SJCRH30 (cell line): ENCODE measurements around the gene ETV3. TPM values are rescaled to one million over a fixed set of nuclear protein-coding genes. Genes with fewer than 3 reads are reported as not detected.
A peak's percentile ranks its signal among the peaks of the same experiment; 100 is the strongest.
"Not testable (repeated sequence)": the region's sequence is repeated elsewhere in the genome, so short reads cannot be mapped to it uniquely, and the experiment has no call there.

Experiments
- DNase-seq, 2 experiments: peaks; one replicate each; pipeline ENCODE4 v3.0.0-alpha.2; 2015 to 2020
- H3K27ac ChIP-seq: fragments of 250-450 bp; sonication (Bioruptor Pico); 2 replicates; pipeline ENCODE4 v1.5.1; 2020; ENCODE audit warnings: mild to moderate bottlenecking, moderate library complexity
- H3K27me3 ChIP-seq: fragments of 250-450 bp; sonication (Bioruptor Pico); 2 replicates; pipeline ENCODE4 v1.5.1; 2020; ENCODE audit warnings: mild to moderate bottlenecking, moderate library complexity
- H3K36me3 ChIP-seq: fragments of 250-450 bp; sonication (Bioruptor Pico); 2 replicates; pipeline ENCODE4 v1.5.1; 2020; ENCODE audit warnings: mild to moderate bottlenecking, moderate library complexity
- H3K4me1 ChIP-seq: fragments of 250-450 bp; sonication (Bioruptor Pico); 2 replicates; pipeline ENCODE4 v1.5.1; 2020; ENCODE audit warnings: mild to moderate bottlenecking, moderate library complexity
- H3K4me3 ChIP-seq: fragments of 250-450 bp; sonication (Bioruptor Pico); 2 replicates; pipeline ENCODE4 v1.5.1; 2020; ENCODE audit warnings: mild to moderate bottlenecking, moderate library complexity
- H3K9me3 ChIP-seq: fragments of 250-450 bp; sonication (Bioruptor Pico); replicated peaks from 2 replicates; pipeline ENCODE4 v1.5.1; 2020; ENCODE audit warnings: mild to moderate bottlenecking, moderate library complexity
- total RNA-seq: library from RNA; depleted of rRNA; stranded (reverse); fragments of >200 nt; shearing (Covaris generic); gene quantifications from 2 replicates; pipeline ENCODE4 v1.2.3, GENCODE V29; 2014; rRNA removed

The ETV3 gene
- total RNA-seq = 12.2 and 12.5 TPM in 2 replicates

GRCh38 chr1:157138220-157139051 lies at the start of gene ETV3:
ETV3 (minus strand) TSS chr1:157138395; CDS start chr1:157136352, 2,043 bp downstream.
- Histone ChIP-seq H3K36me3 (peaks cover 21% of the 10 kb centered on the region), H3K27me3 (no peaks in the 10 kb centered on the region), H3K4me3 (peak within 1 kb of the TSS; percentile 79), H3K4me1 (0 out of 2 replicates have a peak, but pooled peaks cover 4% of the 10 kb centered on the region), H3K27ac (peak within 1 kb of the TSS; percentile 78), H3K9me3 (no peaks in the 10 kb centered on the region)
- peak; percentile 86 to 88 for DNase-seq

DNA sequence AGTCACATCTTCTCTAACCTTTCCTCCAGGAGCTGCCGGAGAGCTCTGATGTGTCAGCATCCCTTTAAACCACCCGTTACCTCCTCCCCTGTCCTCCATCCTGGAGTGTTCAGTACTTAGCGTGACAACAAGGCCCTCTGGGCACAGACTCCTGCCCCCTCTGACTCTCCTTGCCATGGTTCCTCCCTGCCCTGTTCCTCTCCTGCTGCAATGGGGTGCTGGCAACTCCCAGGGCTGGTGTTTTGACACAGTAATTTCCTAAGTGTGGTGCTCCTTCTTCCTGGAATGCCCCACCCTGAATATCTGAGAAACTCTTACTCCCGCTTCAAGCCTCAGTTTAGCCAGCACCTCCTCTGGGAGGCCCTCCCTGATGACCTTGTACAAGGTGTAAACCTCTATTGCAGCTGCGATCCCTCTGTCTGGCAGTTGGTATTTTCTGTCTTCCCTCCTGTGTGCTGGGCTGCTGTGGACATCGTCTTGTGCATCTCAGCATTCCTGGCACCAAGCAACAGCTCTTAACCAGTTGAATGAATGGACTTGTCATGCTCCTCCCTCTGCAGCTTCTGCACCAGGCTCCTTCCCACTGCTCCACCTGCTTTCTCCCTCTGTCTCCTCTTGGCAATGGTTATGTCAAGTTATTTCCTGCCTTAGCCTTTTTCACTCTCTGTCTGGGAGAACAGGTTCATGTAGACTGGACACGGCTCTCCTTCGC lies 48.2 kb upstream of the ETV3 start:
- Histone ChIP-seq H3K4me1 (no peaks in the 10 kb centered on the region), H3K36me3 (no peaks in the 10 kb centered on the region), H3K9me3 (no peaks in the 10 kb centered on the region), H3K4me3 (no peak overlapping the region), H3K27me3 (peaks cover 6% of the 10 kb centered on the region), H3K27ac (no peak overlapping the region)
- no peak for DNase-seq

DNA sequence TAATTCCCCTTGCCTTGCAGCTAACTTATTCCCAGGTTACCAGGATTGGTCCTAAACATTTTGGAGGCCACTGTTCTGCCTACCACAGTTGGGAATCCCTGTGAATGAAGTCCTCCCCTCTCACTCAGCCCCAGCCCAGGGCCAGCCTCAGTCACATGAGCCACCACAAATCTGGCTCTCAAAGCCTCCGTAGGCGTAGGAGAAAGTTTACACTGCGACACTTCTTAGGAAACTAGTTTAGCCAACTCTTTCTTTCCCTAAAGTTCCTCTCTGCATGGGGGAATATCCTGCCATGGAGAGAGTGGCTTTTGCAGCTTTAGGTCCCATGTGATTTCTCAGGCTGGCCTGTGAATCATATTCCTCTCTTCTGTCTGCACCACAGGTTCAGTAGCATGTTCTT lies 45.7 kb upstream of the ETV3 start:
- Histone ChIP-seq H3K9me3 (no peaks in the 10 kb centered on the region), H3K36me3 (no peaks in the 10 kb centered on the region), H3K4me3 (no peak overlapping the region), H3K27ac (no peak overlapping the region), H3K27me3 (peaks cover 3% of the 10 kb centered on the region; the same call in 1 of the 2 replicates), H3K4me1 (no peaks in the 10 kb centered on the region)
- DNase-seq = no peak

- not testable (repeated sequence) for H3K27ac ChIP-seq, H3K9me3 ChIP-seq
Observed at GRCh38 chr1:157182371-157182770, 44.2 kb upstream of the ETV3 start.

GRCh38 chr1:157181790-157182189 lies 43.6 kb upstream of the ETV3 start:
- H3K36me3 ChIP-seq = no peaks in the 10 kb centered on the region
- no peak for DNase-seq
- peaks cover 3% of the 10 kb centered on the region; the same call in 1 of the 2 replicates for H3K27me3 ChIP-seq
- no peaks in the 10 kb centered on the region for H3K4me1 ChIP-seq
- H3K27ac ChIP-seq = no peak overlapping the region
- H3K4me3 ChIP-seq = no peak overlapping the region
- no peaks in the 10 kb centered on the region for H3K9me3 ChIP-seq

More at GRCh38 chr1:157182371-157182770, 44.2 kb upstream of the ETV3 start:
- not testable (repeated sequence) for H3K4me3 ChIP-seq, H3K27me3 ChIP-seq, H3K4me1 ChIP-seq, H3K36me3 ChIP-seq, DNase-seq

- Histone ChIP-seq H3K4me1 (no peaks in the 10 kb centered on the region), H3K27me3 (peaks cover 3% of the 10 kb centered on the region; the same call in 1 of the 2 replicates), H3K36me3 (no peaks in the 10 kb centered on the region), H3K27ac (no peak overlapping the region), H3K9me3 (no peaks in the 10 kb centered on the region), H3K4me3 (no peak overlapping the region)
- DNase-seq = no peak
Observed at GRCh38 chr1:157181258-157181657, 43.1 kb upstream of the ETV3 start.

GRCh38 chr1:157178490-157178889 lies 40.3 kb upstream of the ETV3 start:
- no peak overlapping the region for H3K4me3 ChIP-seq
- no peak for DNase-seq
- H3K4me1 ChIP-seq = no peaks in the 10 kb centered on the region
- H3K27me3 ChIP-seq = peaks cover 3% of the 10 kb centered on the region; the same call in 1 of the 2 replicates
- H3K36me3 ChIP-seq = no peaks in the 10 kb centered on the region
- H3K27ac ChIP-seq = no peak overlapping the region
- H3K9me3 ChIP-seq = no peaks in the 10 kb centered on the region

- Histone ChIP-seq H3K27ac (no peak overlapping the region), H3K4me1 (no peaks in the 10 kb centered on the region), H3K9me3 (no peaks in the 10 kb centered on the region), H3K36me3 (no peaks in the 10 kb centered on the region), H3K4me3 (no peak overlapping the region), H3K27me3 (no peaks in the 10 kb centered on the region; the same call in 1 of the 2 replicates)
- DNase-seq = no peak
Observed at GRCh38 chr1:157177733-157178394, 39.7 kb upstream of the ETV3 start.

DNA sequence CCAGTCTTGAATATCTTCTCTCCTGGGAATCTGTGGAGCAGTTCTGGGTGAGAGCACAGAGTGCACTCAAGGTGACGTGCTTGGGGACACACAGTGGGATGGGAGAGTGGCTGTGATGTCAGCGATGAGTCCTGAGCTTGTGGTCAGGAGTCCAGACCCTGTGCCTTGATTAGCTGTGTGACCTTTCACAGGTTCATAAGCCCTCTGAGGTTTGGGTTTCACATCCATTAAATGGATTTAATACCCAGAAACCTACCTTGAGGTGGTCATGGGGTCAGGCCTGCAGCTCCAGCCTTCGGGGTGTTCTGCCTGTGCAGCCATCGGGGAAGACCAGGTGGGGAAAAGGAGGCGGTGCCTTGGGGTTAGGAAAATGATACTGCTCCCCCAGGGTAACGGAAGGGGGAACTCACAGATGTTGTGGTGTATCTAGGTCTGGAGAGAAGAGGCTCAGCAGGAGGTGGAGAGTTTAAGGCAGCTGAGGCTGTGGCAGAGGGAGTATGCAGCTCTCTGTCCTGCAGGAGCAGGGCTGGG lies 38.5 kb upstream of the ETV3 start:
- no peak overlapping the region for H3K27ac ChIP-seq
- H3K4me1 ChIP-seq = no peaks in the 10 kb centered on the region
- no peaks in the 10 kb centered on the region for H3K36me3 ChIP-seq
- H3K9me3 ChIP-seq = no peaks in the 10 kb centered on the region
- peak in 1 of 2 experiments; percentile 46 for DNase-seq
- no peaks in the 10 kb centered on the region; the same call in 1 of the 2 replicates for H3K27me3 ChIP-seq
- no peak overlapping the region for H3K4me3 ChIP-seq

DNA sequence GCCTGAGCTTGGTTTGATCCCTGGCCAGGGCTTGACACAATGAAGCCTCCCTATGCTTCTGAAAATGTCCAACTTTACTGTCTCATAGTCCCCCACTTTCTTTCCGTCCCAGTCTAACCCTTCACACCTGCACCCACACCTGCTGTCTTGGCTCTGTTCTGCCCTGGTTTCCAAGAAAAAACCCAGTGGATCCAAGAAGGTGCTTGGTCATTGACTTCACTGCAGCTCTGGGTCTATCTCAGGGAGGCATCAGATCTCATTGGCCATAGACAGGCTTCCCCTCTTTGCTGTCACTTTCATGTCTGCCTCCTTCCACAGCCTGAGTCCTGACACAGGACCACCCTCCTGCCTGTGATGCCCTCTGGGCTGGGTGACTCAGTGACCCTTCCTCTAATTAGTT lies 37.8 kb upstream of the ETV3 start:
- no peak for DNase-seq
- Histone ChIP-seq H3K27me3 (no peaks in the 10 kb centered on the region; the same call in 1 of the 2 replicates), H3K9me3 (no peaks in the 10 kb centered on the region), H3K27ac (no peak overlapping the region), H3K4me1 (no peaks in the 10 kb centered on the region), H3K36me3 (no peaks in the 10 kb centered on the region), H3K4me3 (no peak overlapping the region)

- Histone ChIP-seq H3K4me3 (no peak overlapping the region), H3K36me3 (no peaks in the 10 kb centered on the region), H3K27me3 (no peaks in the 10 kb centered on the region), H3K4me1 (no peaks in the 10 kb centered on the region), H3K9me3 (no peaks in the 10 kb centered on the region), H3K27ac (no peak overlapping the region)
- DNase-seq = no peak
Observed at GRCh38 chr1:157173900-157174410, 35.8 kb upstream of the ETV3 start.

- not testable (repeated sequence) for H3K27ac ChIP-seq, DNase-seq, H3K4me1 ChIP-seq, H3K9me3 ChIP-seq, H3K36me3 ChIP-seq, H3K27me3 ChIP-seq, H3K4me3 ChIP-seq
Observed at GRCh38 chr1:157173241-157173640, 35.0 kb upstream of the ETV3 start.

- H3K27me3 ChIP-seq, H3K27ac ChIP-seq, H3K36me3 ChIP-seq, DNase-seq, H3K4me1 ChIP-seq, H3K4me3 ChIP-seq, H3K9me3 ChIP-seq: not testable (repeated sequence)
Observed at GRCh38 chr1:157172591-157172990, 34.4 kb upstream of the ETV3 start.

DNA sequence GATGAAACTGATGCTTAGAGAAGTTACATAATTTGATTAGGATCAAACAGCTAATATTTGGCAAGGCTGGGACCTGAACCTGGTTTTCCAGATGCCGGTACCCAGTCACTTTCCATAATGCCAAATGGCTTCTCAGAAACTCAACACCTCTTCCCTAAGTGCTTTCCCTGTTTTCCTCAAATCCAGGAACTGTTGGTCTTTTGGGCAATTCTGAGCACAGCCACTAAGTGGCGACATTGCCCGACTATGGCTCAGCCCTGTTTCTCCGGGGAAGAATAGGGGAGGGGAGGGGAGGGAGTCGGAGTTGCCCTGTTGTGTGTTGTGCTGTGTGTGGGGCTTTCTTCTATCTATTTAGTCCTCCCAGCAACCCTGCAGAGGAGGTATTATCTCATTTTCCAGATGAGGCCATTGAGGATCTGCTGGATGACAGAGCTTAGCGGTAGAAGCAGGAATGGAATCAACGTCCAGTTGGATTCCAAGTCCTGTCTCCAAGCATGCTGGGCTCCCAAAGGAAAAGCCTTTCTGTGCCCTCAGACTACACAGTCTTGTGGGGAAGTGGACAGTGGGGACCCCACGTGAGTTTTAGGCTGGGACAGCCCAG lies 33.8 kb upstream of the ETV3 start:
- not testable (repeated sequence) for H3K27ac ChIP-seq, H3K4me3 ChIP-seq, H3K9me3 ChIP-seq, H3K4me1 ChIP-seq, H3K27me3 ChIP-seq, H3K36me3 ChIP-seq
- DNase-seq = peak in 1 of 2 experiments; percentile 31
